Esophagus squamous epithelium (tissue), 4 donors: ENCODE measurements around the gene SETD2.

Experiments
- POLR2A ChIP-seq, 4 donors: fragments of 450-650 bp; IDR thresholded peaks; one replicate each; pipeline ENCODE4 v1.6.1; 2017; ENCODE audit warnings: antibody characterized with exemption in 4 of 4, mild to moderate bottlenecking in 4 of 4, moderate library complexity in 3 of 4
- TF ChIP-seq, protein P1 (sequence below), 6 experiments: fragments of 450-650 bp in 4 of 6; fragments of 200-600 bp in 2 of 6; sonication (generic) in 2 of 6; IDR thresholded peaks; one replicate each; pipeline ENCODE4 v1.5.1; 2016 to 2019; ENCODE audit warnings: antibody characterized with exemption in 6 of 6, mild to moderate bottlenecking in 4 of 6, moderate library complexity in 4 of 6

DNA sequence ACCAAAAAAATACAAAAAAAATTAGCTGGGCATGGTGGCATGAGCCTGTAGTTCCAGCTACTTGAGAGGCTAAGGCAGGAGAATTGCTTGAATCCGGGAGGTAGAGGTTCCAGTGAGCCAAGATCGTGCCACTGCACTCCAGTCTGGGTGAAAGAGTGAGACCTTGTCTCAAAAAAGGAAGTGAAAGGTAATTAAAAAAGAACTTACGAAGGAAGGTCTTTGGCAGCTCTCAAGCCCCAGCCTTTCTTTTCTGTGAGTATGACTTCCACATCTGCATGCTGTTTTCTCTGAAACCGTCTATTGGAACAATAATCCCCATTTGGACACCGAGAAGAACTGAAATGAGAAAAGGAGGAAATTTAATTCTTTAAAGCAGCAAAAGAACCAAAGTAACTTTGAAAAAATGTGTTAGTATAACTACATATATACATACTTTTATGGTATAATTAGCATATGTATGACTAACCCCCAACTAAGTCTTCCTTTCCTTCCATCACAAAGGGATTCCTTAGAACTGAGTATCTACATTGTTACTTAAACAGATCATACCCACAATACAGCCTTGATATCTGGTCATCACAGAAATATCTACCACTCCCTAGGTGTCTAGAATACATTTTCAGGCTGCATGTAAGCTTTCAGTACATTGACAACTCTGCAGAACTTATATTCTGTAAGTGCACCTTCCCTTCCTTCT, 50.1 kb downstream of the SETD2 start:
- TF ChIP-seq, protein P1, sequence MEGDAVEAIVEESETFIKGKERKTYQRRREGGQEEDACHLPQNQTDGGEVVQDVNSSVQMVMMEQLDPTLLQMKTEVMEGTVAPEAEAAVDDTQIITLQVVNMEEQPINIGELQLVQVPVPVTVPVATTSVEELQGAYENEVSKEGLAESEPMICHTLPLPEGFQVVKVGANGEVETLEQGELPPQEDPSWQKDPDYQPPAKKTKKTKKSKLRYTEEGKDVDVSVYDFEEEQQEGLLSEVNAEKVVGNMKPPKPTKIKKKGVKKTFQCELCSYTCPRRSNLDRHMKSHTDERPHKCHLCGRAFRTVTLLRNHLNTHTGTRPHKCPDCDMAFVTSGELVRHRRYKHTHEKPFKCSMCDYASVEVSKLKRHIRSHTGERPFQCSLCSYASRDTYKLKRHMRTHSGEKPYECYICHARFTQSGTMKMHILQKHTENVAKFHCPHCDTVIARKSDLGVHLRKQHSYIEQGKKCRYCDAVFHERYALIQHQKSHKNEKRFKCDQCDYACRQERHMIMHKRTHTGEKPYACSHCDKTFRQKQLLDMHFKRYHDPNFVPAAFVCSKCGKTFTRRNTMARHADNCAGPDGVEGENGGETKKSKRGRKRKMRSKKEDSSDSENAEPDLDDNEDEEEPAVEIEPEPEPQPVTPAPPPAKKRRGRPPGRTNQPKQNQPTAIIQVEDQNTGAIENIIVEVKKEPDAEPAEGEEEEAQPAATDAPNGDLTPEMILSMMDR (IDR thresholded peaks at IDR 0.05), result no peak
- TF ChIP-seq POLR2A (IDR thresholded peaks at IDR 0.05), result no peak
